Kidney (tissue), 14 donors: ENCODE results near the gene CLDN16. TPM values are rescaled to one million over a fixed set of nuclear protein-coding genes. Genes with fewer than 3 reads are reported as not detected.

Experiments used
- DNase-seq, 5 donors: peaks; one replicate each; pipeline ENCODE4 v3.0.0-alpha.2; 2013 to 2020
- FAIRE-seq: peaks from 2 replicates; lab custom pipeline; 2012; peaks lifted over from hg19 to GRCh38; lab: Jason Lieb, UNC
- H3K27ac ChIP-seq, 2 donors: one replicate each; pipeline ENCODE4 v1.7.0; 2013; ENCODE audit warnings: low read depth in 2 of 2, low read length in 2 of 2, inconsistent platforms in 1 of 2
- H3K27me3 ChIP-seq: one replicate; pipeline ENCODE4 v1.7.1; 2013; ENCODE audit warnings: low read length, inconsistent platforms; ENCODE audit not compliant: control insufficient read depth, insufficient read depth
- H3K36me3 ChIP-seq, 3 donors: one replicate each; pipeline versions ENCODE4 v1.7.0 to v1.7.1; 2013; ENCODE audit warnings: low read length in 3 of 3, control low read depth in 1 of 3, inconsistent platforms in 1 of 3; ENCODE audit not compliant: insufficient read depth in 3 of 3, control insufficient read depth in 2 of 3
- H3K4me1 ChIP-seq, 3 donors: one replicate each; pipeline versions ENCODE4 v1.7.0 to v1.7.1; 2013; ENCODE audit warnings: low read length in 3 of 3, inconsistent platforms in 1 of 3, low read depth in 1 of 3; ENCODE audit not compliant: control insufficient read depth in 2 of 3, insufficient read depth in 2 of 3
- H3K4me3 ChIP-seq, 3 donors: one replicate each; pipeline versions ENCODE4 v1.7.0 to v1.8.1; 2013; ENCODE audit warnings: low read length in 3 of 3, control low read depth in 1 of 3, inconsistent platforms in 1 of 3
- H3K9ac ChIP-seq, 3 donors: one replicate each; pipeline versions ENCODE4 v1.7.0 to v1.7.1; 2013; ENCODE audit warnings: low read length in 3 of 3, control low read depth in 1 of 3, inconsistent platforms in 1 of 3
- H3K9me3 ChIP-seq, 3 donors: one replicate each; pipeline versions ENCODE4 v1.7.0 to v1.7.1; 2013; ENCODE audit warnings: low read length in 3 of 3, control low read depth in 1 of 3, inconsistent platforms in 1 of 3; ENCODE audit not compliant: control insufficient read depth in 2 of 3, insufficient read depth in 1 of 3
- CTCF ChIP-seq: IDR thresholded peaks from 3 replicates; pipeline ENCODE4 v1.5.1; 2012; ENCODE audit warnings: mild to moderate bottlenecking, moderate library complexity, borderline replicate concordance; ENCODE audit not compliant: insufficient read depth; ENCODE audit errors: extremely low read depth
- intact Hi-C: fragments of 100-400 bp; cut with DNase I; formaldehyde crosslinking; loops from one replicate; pipeline ENCODE4 v1.11.1; 2022
- polyA plus RNA-seq: library from polyadenylated mRNA; stranded (reverse); fragments of 350-450 nt; fragmentation: Illumina TruSeq; extraction: RNeasy Lipid Tissue Mini Kit (QIAGEN cat#74804); gene quantifications from one replicate; pipeline ENCODE4 v1.2.3, GENCODE V29; 2014; ENCODE audit warnings: low read depth, low replicate concordance; ENCODE audit not compliant: insufficient read depth
- total RNA-seq: library from RNA; stranded (reverse); fragmentation: NEBNext Ultra II Directional; extraction: Animal tissue kit (Norgen Biotek cat#: 25700); gene quantifications from one replicate; pipeline ENCODE4 v1.2.1, GENCODE V29; 2021
- donor health status: control.
- donor health status: control.
- donor health status: control.
- donor health status: control.
- donor health status: control.
- donor health status: DM: yes; HTN: yes; CAD: no.
- donor health status: Normal renal cell carcinoma (clear cell type).

The CLDN16 gene
- total and polyA plus RNA-seq, 2 donors from 2014 or later, result 27.3 to 28.4 TPM

DNA sequence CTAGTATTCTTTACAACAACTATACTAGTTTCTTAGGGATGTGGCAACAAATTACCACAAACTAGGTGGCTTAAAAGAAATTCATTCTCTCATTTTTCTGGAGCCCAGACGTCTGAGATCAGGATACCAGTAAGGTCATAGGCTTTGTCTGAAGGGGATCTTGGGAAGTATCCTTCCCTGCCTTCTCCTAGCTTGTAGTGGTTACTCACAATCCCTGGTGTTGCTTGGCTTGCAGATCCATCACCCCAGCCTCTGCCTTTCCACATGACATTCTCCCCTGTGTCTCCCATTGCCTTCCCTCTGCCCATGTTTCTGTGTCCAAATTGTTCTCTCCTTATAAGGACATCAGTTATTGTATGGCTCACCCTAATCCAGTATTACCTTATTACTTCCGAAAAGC, 41.4 kb upstream of the CLDN16 start:
- DNase-seq (no peak), FAIRE-seq (no peak)
- no peak for TF ChIP-seq CTCF
- H3K4me1 ChIP-seq, result peaks cover 0 to 4% (median 2%) of the 10 kb centered on the region in 3 donors
- no peak overlapping the region for H3K4me3 ChIP-seq
- intact Hi-C loops, result no loop called here
- no peak overlapping the region for H3K9ac ChIP-seq
- no peaks in the 10 kb centered on the region for H3K27me3 ChIP-seq
- H3K36me3 ChIP-seq, result no peaks in the 10 kb centered on the region
- H3K27ac ChIP-seq, result no peak overlapping the region
- H3K9me3 ChIP-seq, result no peaks in the 10 kb centered on the region

DNA sequence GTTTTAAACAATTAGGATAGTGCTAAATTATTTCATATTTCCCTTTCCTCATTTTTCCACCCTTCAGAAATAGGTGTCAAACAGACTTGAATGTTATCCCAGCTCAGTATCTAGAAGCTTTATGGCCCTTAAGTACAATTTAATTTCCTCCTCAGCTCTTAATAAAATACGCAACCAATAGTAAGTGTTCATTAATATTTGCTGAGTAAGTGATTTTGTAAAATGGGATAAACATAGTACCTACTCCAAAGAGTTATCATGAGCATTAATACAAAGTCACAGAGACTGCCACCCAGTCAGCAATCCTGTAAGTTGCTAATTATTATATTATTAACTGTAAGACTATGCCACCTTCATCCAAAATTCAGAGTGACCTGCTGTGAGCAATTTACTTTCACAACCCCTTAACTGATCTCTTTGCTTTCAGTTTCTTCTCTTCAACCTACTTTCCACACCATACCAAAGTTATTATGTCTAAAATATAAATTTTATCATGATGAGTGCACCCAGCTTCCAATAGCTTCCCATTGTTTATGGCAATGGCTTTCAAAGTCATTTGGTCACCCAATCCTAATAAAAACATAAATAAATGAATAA, 35.0 kb upstream of the CLDN16 start:
- no peak overlapping the region for H3K4me3 ChIP-seq
- no peak for DNase-seq
- no peaks in the 10 kb centered on the region for H3K36me3 ChIP-seq
- TF ChIP-seq CTCF, result no peak
- no peak overlapping the region for H3K9ac ChIP-seq
- intact Hi-C loops, result no loop called here
- no peak for FAIRE-seq
- no peaks in the 10 kb centered on the region for H3K9me3 ChIP-seq
- no peak overlapping the region for H3K27ac ChIP-seq
- no peaks in the 10 kb centered on the region for H3K27me3 ChIP-seq
- no peaks in the 10 kb centered on the region for H3K4me1 ChIP-seq

GRCh38 chr3:190356246-190356645, 31.7 kb upstream of the CLDN16 start:
- H3K4me1 ChIP-seq, result no peaks in the 10 kb centered on the region
- no peak overlapping the region for H3K4me3 ChIP-seq
- TF ChIP-seq CTCF, result no peak
- no peak overlapping the region for H3K9ac ChIP-seq
- no peaks in the 10 kb centered on the region for H3K9me3 ChIP-seq
- FAIRE-seq (no peak), DNase-seq (no peak)
- H3K27ac ChIP-seq, result no peak overlapping the region
- intact Hi-C loops, result no loop called here
- H3K27me3 ChIP-seq, result no peaks in the 10 kb centered on the region
- H3K36me3 ChIP-seq, result no peaks in the 10 kb centered on the region

- FAIRE-seq, result no peak
- TF ChIP-seq CTCF, result no peak
- Histone ChIP-seq H3K4me1 (no peaks in the 10 kb centered on the region), H3K36me3 (no peaks in the 10 kb centered on the region), H3K27ac (no peak overlapping the region), H3K9me3 (no peaks in the 10 kb centered on the region), H3K27me3 (no peaks in the 10 kb centered on the region), H3K9ac (no peak overlapping the region), H3K4me3 (no peak overlapping the region)
- intact Hi-C loops, result no loop called here
- DNase-seq, result no peak
Observed at GRCh38 chr3:190357468-190357867, 30.5 kb upstream of the CLDN16 start.
